K562 (cell line): ENCODE data around the gene BTLA. TPM values are rescaled to one million over a fixed set of nuclear protein-coding genes. Genes with fewer than 3 reads are reported as not detected.

ENCODE experiments used
- ATAC-seq: fragments of 200-7000 bp; cut with Tn5 transposase; 3 replicates; pipeline ENCODE4 v1.9.1; 2020; ENCODE audit warnings: moderate library complexity
- BruUV-seq: library from RNA; stranded (reverse); fragments of 400-500 nt; replicated peaks from 2 replicates; lab custom pipeline; 2021; lab: Mats Ljungman, UMichigan
- CTCF ChIA-PET: fragments of 300-600 bp; formaldehyde crosslinking; extraction: SDS; loops from one replicate; lab custom pipeline; 2021; ENCODE audit warnings: low intra/inter-chr PET ratio; lab: Yijun Ruan, JAX
- POLR2A ChIA-PET: fragments of 300-600, 350-650 bp; sonication (Branson Sonifier 250); formaldehyde crosslinking; extraction: SDS; loops from one replicate; lab custom pipeline; 2021; ENCODE audit warnings: antibody characterized with exemption, inconsistent platforms; lab: Yijun Ruan, JAX
- DNase-seq, 4 experiments: peaks; one replicate each; pipeline versions ENCODE4 v3.0.0 to v3.0.0-alpha.2; 2011 to 2018; ENCODE audit warnings: low spot score in 3 of 4, mixed read lengths in 3 of 4; ENCODE audit errors: extremely low read depth in 1 of 4
- FAIRE-seq: peaks from 2 replicates; lab custom pipeline; 2011; peaks lifted over from hg19 to GRCh38; lab: Jason Lieb, UNC
- H2AFZ ChIP-seq: 2 replicates; pipeline ENCODE4 v1.6.0; 2011; ENCODE audit warnings: low read depth, low read length, control low read depth, inconsistent platforms
- H3K27ac ChIP-seq: fragments of 200-600 bp; 3 replicates; pipeline ENCODE4 v1.8.0; 2011; ENCODE audit warnings: low read depth, mild to moderate bottlenecking, control low read depth, inconsistent platforms, low read length, moderate library complexity, mixed read lengths; ENCODE audit errors: extremely low read depth
- H3K27me3 ChIP-seq, 2 experiments: fragments of 300-600 bp in 1 of 2; 2 replicates in 1 of 2; 3 replicates in 1 of 2; pipeline versions ENCODE4 v1.6.0 to v1.8.0; 2011; ENCODE audit warnings: inconsistent platforms in 2 of 2, low read length in 2 of 2, mild to moderate bottlenecking in 1 of 2, mixed read lengths in 1 of 2, moderate library complexity in 1 of 2; ENCODE audit not compliant: control insufficient read depth in 2 of 2, insufficient read depth in 2 of 2
- H3K36me3 ChIP-seq: fragments of 300-600 bp; 3 replicates; pipeline ENCODE4 v1.8.0; 2011; ENCODE audit warnings: mild to moderate bottlenecking, low read length, inconsistent platforms; ENCODE audit not compliant: control insufficient read depth, insufficient read depth
- H3K4me1 ChIP-seq, 2 experiments: fragments of 200-600 bp in 1 of 2; replicated peaks in 1 of 2; 2 replicates in 1 of 2; 3 replicates in 1 of 2; pipeline versions ENCODE4 v1.5.1 to v1.8.0; 2011; ENCODE audit warnings: inconsistent platforms in 2 of 2, low read length in 2 of 2, mild to moderate bottlenecking in 1 of 2, mixed read lengths in 1 of 2, moderate library complexity in 1 of 2; ENCODE audit not compliant: control insufficient read depth in 2 of 2, insufficient read depth in 2 of 2
- H3K4me2 ChIP-seq: 2 replicates; pipeline ENCODE4 v1.6.1; 2011; ENCODE audit warnings: low read length, control low read depth, inconsistent platforms, mixed read lengths; ENCODE audit not compliant: insufficient read depth
- H3K4me3 ChIP-seq: fragments of 200-600 bp; sonication (generic), shearing (Covaris generic); 2 replicates; pipeline ENCODE4 v1.5.1; 2016; ENCODE audit warnings: control low read depth, inconsistent platforms
- H3K79me2 ChIP-seq: fragments of 200-600 bp; 3 replicates; pipeline ENCODE4 v1.8.0; 2011; ENCODE audit warnings: low read length, inconsistent platforms; ENCODE audit not compliant: control insufficient read depth, insufficient read depth
- H3K9ac ChIP-seq, 2 experiments: 2 replicates each; pipeline versions ENCODE4 v1.6.0 to v1.6.1; 2011; ENCODE audit warnings: low read depth in 2 of 2, low read length in 2 of 2, control low read depth in 1 of 2, inconsistent platforms in 1 of 2, mild to moderate bottlenecking in 1 of 2, mixed read lengths in 1 of 2; ENCODE audit not compliant: insufficient read depth in 1 of 2
- H3K9me1 ChIP-seq: one replicate; pipeline ENCODE4 v1.6.0; 2011; ENCODE audit warnings: inconsistent platforms, mild to moderate bottlenecking, low read length, moderate library complexity; ENCODE audit not compliant: control insufficient read depth, insufficient read depth
- H3K9me3 ChIP-seq: replicated peaks from 2 replicates; pipeline ENCODE4 v1.5.1; 2011; ENCODE audit warnings: low read depth, low read length, inconsistent platforms; ENCODE audit not compliant: control insufficient read depth, insufficient read depth
- H4K20me1 ChIP-seq: replicated peaks from 2 replicates; pipeline ENCODE4 v1.6.1; 2011; ENCODE audit warnings: low read length, inconsistent platforms, mixed read lengths; ENCODE audit not compliant: control insufficient read depth, insufficient read depth
- BHLHE40 ChIP-seq: IDR thresholded peaks from 2 replicates; pipeline ENCODE4 v1.6.1; 2011; ENCODE audit warnings: low read length, improper control_type of control experiment
- CHD2 ChIP-seq: IDR thresholded peaks from 2 replicates; pipeline ENCODE4 v1.6.1; 2011; ENCODE audit warnings: low read depth, low read length
- HEY1 ChIP-seq: fragments of 250-450 bp; sonication (Bioruptor Pico); IDR thresholded peaks from 2 replicates; pipeline ENCODE4 v1.5.0; 2020; ENCODE audit warnings: mild to moderate bottlenecking, moderate library complexity, borderline replicate concordance
- HSF4 ChIP-seq: fragments of 250-450 bp; sonication (Bioruptor Pico); IDR thresholded peaks from 2 replicates; pipeline ENCODE4 v2.1.2; 2022; ENCODE audit warnings: mild to moderate bottlenecking, moderate library complexity, borderline replicate concordance
- NCOA1 ChIP-seq: fragments of 450-650 bp; IDR thresholded peaks from 2 replicates; pipeline ENCODE4 v1.6.1; 2016; ENCODE audit warnings: low read depth
- NFYB ChIP-seq: IDR thresholded peaks from 2 replicates; pipeline ENCODE4 v1.6.1; 2011; ENCODE audit warnings: mild to moderate bottlenecking, moderate library complexity; ENCODE audit not compliant: insufficient read length; ENCODE audit errors: extremely low read depth
- OTX1 ChIP-seq: fragments of 450-650 bp; formaldehyde crosslinking; IDR thresholded peaks from 2 replicates; pipeline ENCODE4 v1.4.0; 2022; ENCODE audit warnings: mild to moderate bottlenecking
- POU5F1 ChIP-seq: fragments of 150-350 bp; IDR thresholded peaks from 2 replicates; pipeline ENCODE4 v1.6.1; 2014; ENCODE audit warnings: borderline replicate concordance, low read length, low read depth, mild to moderate bottlenecking; ENCODE audit not compliant: partially characterized antibody
- ZNF764 ChIP-seq: fragments of 250-450 bp; sonication (Bioruptor Pico); IDR thresholded peaks from 2 replicates; pipeline ENCODE4 v1.4.0; 2020; ENCODE audit warnings: low read depth, mild to moderate bottlenecking, moderate library complexity
- ZNF79 ChIP-seq: fragments of 250-450 bp; sonication (Bioruptor Pico); IDR thresholded peaks from 2 replicates; pipeline ENCODE4 v1.4.0; 2020; ENCODE audit warnings: low read depth, mild to moderate bottlenecking, moderate library complexity
- ZZZ3 ChIP-seq: fragments of 450-650 bp; IDR thresholded peaks from 2 replicates; pipeline ENCODE4 v1.6.1; 2016; ENCODE audit warnings: antibody characterized with exemption, mild to moderate bottlenecking, moderate library complexity
- WGBS: fragments of 100-300 bp; shearing (Covaris generic); methylation state at CpG from one replicate; pipeline ENCODE4 v1.1.6; 2016; ENCODE audit warnings: low coverage, mixed read lengths; ENCODE audit not compliant: insufficient coverage; ENCODE audit errors: missing lambda C conversion rate; 5-methylcytosine and 5-hydroxymethylcytosine counted together
- in situ Hi-C: fragments of 300-500 bp; cut with MboI; formaldehyde crosslinking; loops from 4 replicates; pipeline ENCODE4 v1.15.0; 2018; ENCODE audit warnings: inconsistent platforms, mixed read lengths
- intact Hi-C: fragments of 100-400 bp; cut with micrococcal nuclease; formaldehyde crosslinking; loops from 2 replicates; pipeline ENCODE4 v1.14.2; 2022
- polyA plus RNA-seq, 8 experiments: library from polyadenylated mRNA; depleted of rRNA in 4 of 8; stranded (reverse) in 5 of 8; unstranded in 3 of 8; fragments of >200 nt; fragmentation: Nextera tagmentation in 2 of 8; fragmentation: Illumina TruSeq in 1 of 8; extraction: Ambion mirVana in 2 of 8; extraction: Trizol in 1 of 8; gene quantifications; 2 replicates each; pipeline versions ENCODE4 v1.2.1 to v1.2.3, GENCODE V29; 2011 to 2014; ENCODE audit warnings: inconsistent platforms in 1 of 8, missing spikeins in 1 of 8
- total RNA-seq, 7 experiments: library from RNA; depleted of rRNA in 6 of 7; stranded (reverse); fragments of >200 nt in 6 of 7; fragmentation: Illumina TruSeq in 2 of 7; extraction: Trizol in 2 of 7; gene quantifications; 2 replicates each; pipeline versions ENCODE4 v1.2.1 to v1.2.3, GENCODE V29; 2011 to 2021; ENCODE audit warnings: low replicate concordance in 1 of 7
- TF ChIP-seq, protein P1 (sequence below): fragments of 450-650 bp; IDR thresholded peaks from 2 replicates; pipeline ENCODE4 v1.6.1; 2016; ENCODE audit warnings: antibody characterized with exemption

The BTLA gene
- total and polyA plus RNA-seq, 9 of the 15 experiments (the other 6 are each of a cell fraction or from before 2014, with no cell fraction given): 0.22 TPM; not detected in 8

GRCh38 chr3:112503304-112503972, 4.2 kb upstream of the BTLA start:
- no peaks in the 10 kb centered on the region for H3K36me3 ChIP-seq
- no peaks in the 10 kb centered on the region for H3K79me2 ChIP-seq
- in situ Hi-C loops: loop anchor here (25.0 kb wide), 2 partner anchors 191 to 391 kb away; no protein-coding TSS in a partner anchor
- H3K9me1 ChIP-seq: no peaks in the 10 kb centered on the region
- POLR2A ChIA-PET: no interaction called here
- no peaks in the 10 kb centered on the region for H3K27me3 ChIP-seq
- no peak for DNase-seq
- H3K4me1 ChIP-seq: no peaks in the 10 kb centered on the region
- TF ChIP-seq HEY1 (CRISPR knock-in tag) (no peak), ZZZ3 (no peak), POU5F1 (no peak)
- TF ChIP-seq, all 486 proteins: peak for 0
- 2% methylated on average over 4 of the region's 4 CpGs for WGBS
- Histone ChIP-seq H2AFZ (no peak overlapping the region), H4K20me1 (no peaks in the 10 kb centered on the region), H3K4me3 (no peak overlapping the region), H3K9me3 (no peaks in the 10 kb centered on the region), H3K4me2 (no peak overlapping the region), H3K27ac (no peak overlapping the region), H3K9ac (no peak overlapping the region)
- ATAC-seq (no peak), FAIRE-seq (no peak)
- BruUV-seq: no TSS peak
- intact Hi-C loops: no loop called here
- CTCF ChIA-PET: no interaction called here

DNA sequence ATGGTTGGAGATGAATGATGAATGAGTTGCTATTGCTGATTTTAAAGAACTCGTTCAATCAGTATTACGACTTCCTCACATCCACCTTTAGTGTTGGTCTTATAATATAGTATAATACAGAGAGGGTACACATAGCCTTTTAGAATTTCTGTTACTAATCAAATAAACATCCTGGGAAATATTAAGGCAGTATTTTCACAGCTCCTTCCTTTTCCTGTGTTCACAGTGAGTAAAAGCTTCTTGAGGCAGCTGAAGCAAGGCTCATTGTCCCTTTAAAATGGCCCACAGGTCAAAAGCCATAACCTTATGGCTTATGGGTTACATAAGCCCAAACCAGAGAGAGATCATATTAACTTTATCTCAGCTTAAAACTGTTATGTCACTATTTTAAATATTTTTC, 1.3 kb upstream of the BTLA start:
- ChIA-PET POLR2A (no interaction called here), CTCF (no interaction called here)
- no peak overlapping the region for H3K4me2 ChIP-seq
- no peaks in the 10 kb centered on the region for H4K20me1 ChIP-seq
- H3K9me3 ChIP-seq: no peaks in the 10 kb centered on the region
- no peak for FAIRE-seq
- no peak for ATAC-seq
- no peaks in the 10 kb centered on the region for H3K36me3 ChIP-seq
- intact Hi-C loops: no loop called here
- 0% methylated on average over 2 of the region's 2 CpGs for WGBS
- no TSS peak for BruUV-seq
- H3K9ac ChIP-seq: no peak overlapping the region
- no peaks in the 10 kb centered on the region for H3K79me2 ChIP-seq
- no peaks in the 10 kb centered on the region for H3K9me1 ChIP-seq
- no peak for DNase-seq
- no peaks in the 10 kb centered on the region for H3K27me3 ChIP-seq
- H3K4me3 ChIP-seq: no peak overlapping the region
- H3K27ac ChIP-seq: no peak overlapping the region
- H3K4me1 ChIP-seq: no peaks in the 10 kb centered on the region
- in situ Hi-C loops: loop anchor here (25.0 kb wide), 2 partner anchors 188 to 388 kb away; no protein-coding TSS in a partner anchor
- no peak overlapping the region for H2AFZ ChIP-seq
- TF ChIP-seq, protein P1, sequence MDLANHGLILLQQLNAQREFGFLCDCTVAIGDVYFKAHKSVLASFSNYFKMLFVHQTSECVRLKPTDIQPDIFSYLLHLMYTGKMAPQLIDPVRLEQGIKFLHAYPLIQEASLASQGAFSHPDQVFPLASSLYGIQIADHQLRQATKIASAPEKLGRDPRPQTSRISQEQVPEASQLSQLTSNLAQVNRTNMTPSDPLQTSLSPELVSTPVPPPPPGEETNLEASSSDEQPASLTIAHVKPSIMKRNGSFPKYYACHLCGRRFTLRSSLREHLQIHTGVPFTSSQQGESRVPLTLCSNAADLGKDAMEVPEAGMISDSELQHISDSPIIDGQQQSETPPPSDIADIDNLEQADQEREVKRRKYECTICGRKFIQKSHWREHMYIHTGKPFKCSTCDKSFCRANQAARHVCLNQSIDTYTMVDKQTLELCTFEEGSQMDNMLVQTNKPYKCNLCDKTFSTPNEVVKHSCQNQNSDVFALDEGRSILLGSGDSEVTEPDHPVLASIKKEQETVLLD: no peak
- TF ChIP-seq NCOA1: no peak
- TF ChIP-seq HSF4 (CRISPR knock-in tag): no peak
- TF ChIP-seq BHLHE40: no peak
- TF ChIP-seq ZNF79 (CRISPR knock-in tag): no peak
- no peak for TF ChIP-seq ZNF764 (CRISPR knock-in tag)
- TF ChIP-seq CHD2: no peak
- TF ChIP-seq OTX1 (CRISPR knock-in tag): no peak
- no peak for TF ChIP-seq NFYB
